ENCODE measurements around the gene WDR59. TPM values are rescaled to one million over a fixed set of nuclear protein-coding genes. Genes with fewer than 3 reads are reported as not detected.

The WDR59 gene
- total RNA-seq, 4 donors from 2014 or later: 29.1 to 112 (median 42.6) TPM

- intact Hi-C loops (cut with DNase I; ENCODE audit: low total_unique reads): no loop called here
- Histone ChIP-seq H3K36me3 (peaks cover 0 to 77% (median 14%) of the 10 kb centered on the region in 4 donors), H3K27ac (no peak overlapping the region), H3K4me3 (no peak overlapping the region), H3K9me3 (no peaks in the 10 kb centered on the region), H3K4me1 (no peaks in the 10 kb centered on the region), H3K27me3 (no peaks in the 10 kb centered on the region)
- WGBS, 2 donors (ENCODE audit: low coverage in 1 of 2): 91 to 100% methylated on average over 4 to 6 of the region's 6 CpGs
- TF ChIP-seq EP300 (IDR thresholded peaks at IDR 0.05; ENCODE audit: low read depth): no peak
- TF ChIP-seq POLR2AphosphoS5 (IDR thresholded peaks at IDR 0.05): no peak
- TF ChIP-seq, protein P1, sequence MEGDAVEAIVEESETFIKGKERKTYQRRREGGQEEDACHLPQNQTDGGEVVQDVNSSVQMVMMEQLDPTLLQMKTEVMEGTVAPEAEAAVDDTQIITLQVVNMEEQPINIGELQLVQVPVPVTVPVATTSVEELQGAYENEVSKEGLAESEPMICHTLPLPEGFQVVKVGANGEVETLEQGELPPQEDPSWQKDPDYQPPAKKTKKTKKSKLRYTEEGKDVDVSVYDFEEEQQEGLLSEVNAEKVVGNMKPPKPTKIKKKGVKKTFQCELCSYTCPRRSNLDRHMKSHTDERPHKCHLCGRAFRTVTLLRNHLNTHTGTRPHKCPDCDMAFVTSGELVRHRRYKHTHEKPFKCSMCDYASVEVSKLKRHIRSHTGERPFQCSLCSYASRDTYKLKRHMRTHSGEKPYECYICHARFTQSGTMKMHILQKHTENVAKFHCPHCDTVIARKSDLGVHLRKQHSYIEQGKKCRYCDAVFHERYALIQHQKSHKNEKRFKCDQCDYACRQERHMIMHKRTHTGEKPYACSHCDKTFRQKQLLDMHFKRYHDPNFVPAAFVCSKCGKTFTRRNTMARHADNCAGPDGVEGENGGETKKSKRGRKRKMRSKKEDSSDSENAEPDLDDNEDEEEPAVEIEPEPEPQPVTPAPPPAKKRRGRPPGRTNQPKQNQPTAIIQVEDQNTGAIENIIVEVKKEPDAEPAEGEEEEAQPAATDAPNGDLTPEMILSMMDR (IDR thresholded peaks at IDR 0.05): no peak
- no peak for TF ChIP-seq POLR2A (IDR thresholded peaks at IDR 0.05)
- in situ Hi-C loops (cut with MboI; ENCODE audit: low pct_ligation_motif_present in 1 of 4, low pct_unique_long_range_greater_than_20kb in 1 of 4, low sequenced_read_pairs in 3 of 4): no loop called here
- no peak for DNase-seq
Observed at GRCh38 chr16:74888888-74889287, 96.0 kb downstream of the WDR59 start.

DNA sequence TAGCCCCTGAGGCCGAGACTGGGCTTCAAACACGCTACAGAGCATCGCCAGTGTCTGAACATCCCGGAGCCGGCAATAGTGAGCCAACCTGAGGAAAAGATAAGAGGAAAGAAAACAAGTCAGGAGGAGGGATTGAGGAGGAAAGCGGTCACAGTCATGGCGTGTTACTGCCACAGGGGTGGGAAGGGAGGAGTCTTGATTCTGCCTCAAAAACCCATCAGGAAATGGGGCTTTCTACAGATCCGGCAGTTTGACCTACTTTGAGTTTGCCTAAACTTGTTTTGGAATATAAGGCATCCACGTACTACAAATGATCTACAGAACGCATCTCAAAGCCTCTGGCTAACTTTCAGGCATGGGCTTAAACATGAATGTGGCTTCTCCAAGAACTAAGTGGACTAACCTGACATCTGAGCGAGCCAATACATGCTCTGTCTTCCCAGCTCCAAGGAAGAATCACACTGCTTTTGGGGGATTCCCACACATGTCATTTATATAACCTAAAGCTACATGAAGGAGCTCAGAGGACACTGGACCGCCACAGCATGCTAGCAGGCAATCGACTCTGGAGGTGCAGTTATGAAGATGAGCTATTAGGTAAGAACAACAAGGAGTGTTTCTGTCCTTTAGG, 96.6 kb downstream of the WDR59 start:
- DNase-seq: no peak
- intact Hi-C loops (cut with DNase I; ENCODE audit: low total_unique reads) (no loop called here), in situ Hi-C loops (cut with MboI; ENCODE audit: low pct_ligation_motif_present in 1 of 4, low pct_unique_long_range_greater_than_20kb in 1 of 4, low sequenced_read_pairs in 3 of 4) (no loop called here)
- 95 to 96% methylated on average over 8 to 13 of the region's 13 CpGs for WGBS, 2 donors (ENCODE audit: low coverage in 1 of 2)
- Histone ChIP-seq H3K36me3 (peaks cover 0 to 71% (median 14%) of the 10 kb centered on the region in 4 donors), H3K27ac (no peak overlapping the region), H3K27me3 (no peaks in the 10 kb centered on the region), H3K9me3 (no peaks in the 10 kb centered on the region), H3K4me3 (no peak overlapping the region), H3K4me1 (no peaks in the 10 kb centered on the region)
- TF ChIP-seq EP300 (IDR thresholded peaks at IDR 0.05; ENCODE audit: low read depth): no peak
- TF ChIP-seq POLR2A (IDR thresholded peaks at IDR 0.05): no peak
- TF ChIP-seq, protein P1 (IDR thresholded peaks at IDR 0.05): no peak
- TF ChIP-seq POLR2AphosphoS5 (IDR thresholded peaks at IDR 0.05): no peak

GRCh38 chr16:74887084-74887483, 97.8 kb downstream of the WDR59 start:
- intact Hi-C loops (cut with DNase I; ENCODE audit: low total_unique reads): no loop called here
- Histone ChIP-seq H3K9me3 (no peaks in the 10 kb centered on the region), H3K4me1 (no peaks in the 10 kb centered on the region), H3K36me3 (peaks cover 0 to 59% (median 14%) of the 10 kb centered on the region in 4 donors), H3K4me3 (no peak overlapping the region), H3K27ac (no peak overlapping the region), H3K27me3 (no peaks in the 10 kb centered on the region)
- TF ChIP-seq EP300 (IDR thresholded peaks at IDR 0.05; ENCODE audit: low read depth): no peak
- TF ChIP-seq, protein P1 (IDR thresholded peaks at IDR 0.05): no peak
- WGBS, 2 donors (ENCODE audit: low coverage in 1 of 2): 91 to 94% methylated on average over 2 of the region's 2 CpGs
- in situ Hi-C loops (cut with MboI; ENCODE audit: low pct_ligation_motif_present in 1 of 4, low pct_unique_long_range_greater_than_20kb in 1 of 4, low sequenced_read_pairs in 3 of 4): no loop called here
- DNase-seq: no peak

GRCh38 chr16:74877706-74878105, 107.2 kb downstream of the WDR59 start:
- H3K4me3 ChIP-seq: no peak overlapping the region
- DNase-seq: no peak
- peaks cover 0 to 16% (median 0%) of the 10 kb centered on the region in 4 donors for H3K36me3 ChIP-seq
- intact Hi-C loops (cut with DNase I; ENCODE audit: low total_unique reads): no loop called here
- TF ChIP-seq, protein P1 (IDR thresholded peaks at IDR 0.05): no peak
- TF ChIP-seq POLR2AphosphoS5 (IDR thresholded peaks at IDR 0.05) (no peak), EP300 (IDR thresholded peaks at IDR 0.05; ENCODE audit: low read depth) (no peak), POLR2A (IDR thresholded peaks at IDR 0.05) (no peak)
- H3K27ac ChIP-seq: no peak overlapping the region
- no peaks in the 10 kb centered on the region for H3K27me3 ChIP-seq
- H3K4me1 ChIP-seq: no peaks in the 10 kb centered on the region
- 94 to 96% methylated on average over 6 to 7 of the region's 7 CpGs for WGBS, 2 donors (ENCODE audit: low coverage in 1 of 2)
- in situ Hi-C loops (cut with MboI; ENCODE audit: low pct_ligation_motif_present in 1 of 4, low pct_unique_long_range_greater_than_20kb in 1 of 4, low sequenced_read_pairs in 3 of 4): no loop called here
- H3K9me3 ChIP-seq: no peaks in the 10 kb centered on the region

Measured in transverse colon (tissue), 4 donors.